GM12878 (cell line): ENCODE data around the gene RAD1.

Experiments
- BCL11A ChIP-seq: IDR thresholded peaks from 2 replicates; pipeline ENCODE4 v1.6.1; 2011; ENCODE audit warnings: low read depth, low read length
- CREB1 ChIP-seq: IDR thresholded peaks from 2 replicates; pipeline ENCODE4 v1.6.1; 2012; ENCODE audit warnings: low read depth, mild to moderate bottlenecking, inconsistent platforms
- ELK1 ChIP-seq: IDR thresholded peaks from 2 replicates; pipeline ENCODE4 v1.6.1; 2012; ENCODE audit warnings: low read depth, low read length, improper control_type of control experiment
- HDGF ChIP-seq: fragments of 450-650 bp; IDR thresholded peaks from 2 replicates; pipeline ENCODE4 v1.6.1; 2016; ENCODE audit warnings: antibody characterized with exemption
- RCOR1 ChIP-seq: conservative IDR thresholded peaks from 2 replicates; pipeline ENCODE4 v1.6.1; 2012; ENCODE audit warnings: low read depth, low read length, improper control_type of control experiment
- SREBF1 ChIP-seq: IDR thresholded peaks from 2 replicates; pipeline ENCODE4 v1.6.1; 2012; ENCODE audit warnings: mild to moderate bottlenecking, low read length
- SUZ12 ChIP-seq: fragments of 200-600 bp; sonication (generic); IDR thresholded peaks from one replicate; pipeline ENCODE4 v1.6.1; 2018; ENCODE audit warnings: antibody characterized with exemption, mild to moderate bottlenecking; ENCODE audit not compliant: unreplicated experiment
- TF ChIP-seq, protein P1 (sequence below), 3 experiments: IDR thresholded peaks in 2 of 3; conservative IDR thresholded peaks in 1 of 3; 2 replicates each; pipeline ENCODE4 v1.5.1; 2011; ENCODE audit warnings: low read depth in 3 of 3, low read length in 3 of 3, mild to moderate bottlenecking in 3 of 3, control low read depth in 2 of 3, moderate library complexity in 2 of 3, inconsistent platforms in 1 of 3, mixed read lengths in 1 of 3; ENCODE audit not compliant: control insufficient read depth in 2 of 3, insufficient read depth in 1 of 3; ENCODE audit errors: extremely low read depth in 1 of 3

DNA sequence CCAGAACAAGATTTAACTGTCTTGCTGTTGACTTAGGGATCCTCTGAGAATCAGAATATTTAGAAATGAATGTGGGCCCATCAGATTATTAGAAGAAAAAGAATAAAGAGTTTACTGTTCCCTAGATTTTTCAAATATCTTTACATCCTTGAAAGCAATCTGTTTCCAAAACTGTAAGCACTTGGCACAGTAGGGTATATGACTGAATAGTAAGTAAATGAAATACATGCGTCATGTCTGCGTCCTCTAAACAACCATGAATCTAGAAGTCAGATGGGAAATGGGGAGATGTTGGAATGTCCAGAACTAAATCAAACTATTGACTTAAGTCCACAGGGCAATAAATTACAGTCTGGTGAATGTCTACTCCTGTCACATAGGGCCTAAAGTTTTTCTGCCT is 50.2 kb downstream of the RAD1 start:
- no peak for TF ChIP-seq SUZ12
- no peak for TF ChIP-seq SREBF1
- TF ChIP-seq, protein P1, sequence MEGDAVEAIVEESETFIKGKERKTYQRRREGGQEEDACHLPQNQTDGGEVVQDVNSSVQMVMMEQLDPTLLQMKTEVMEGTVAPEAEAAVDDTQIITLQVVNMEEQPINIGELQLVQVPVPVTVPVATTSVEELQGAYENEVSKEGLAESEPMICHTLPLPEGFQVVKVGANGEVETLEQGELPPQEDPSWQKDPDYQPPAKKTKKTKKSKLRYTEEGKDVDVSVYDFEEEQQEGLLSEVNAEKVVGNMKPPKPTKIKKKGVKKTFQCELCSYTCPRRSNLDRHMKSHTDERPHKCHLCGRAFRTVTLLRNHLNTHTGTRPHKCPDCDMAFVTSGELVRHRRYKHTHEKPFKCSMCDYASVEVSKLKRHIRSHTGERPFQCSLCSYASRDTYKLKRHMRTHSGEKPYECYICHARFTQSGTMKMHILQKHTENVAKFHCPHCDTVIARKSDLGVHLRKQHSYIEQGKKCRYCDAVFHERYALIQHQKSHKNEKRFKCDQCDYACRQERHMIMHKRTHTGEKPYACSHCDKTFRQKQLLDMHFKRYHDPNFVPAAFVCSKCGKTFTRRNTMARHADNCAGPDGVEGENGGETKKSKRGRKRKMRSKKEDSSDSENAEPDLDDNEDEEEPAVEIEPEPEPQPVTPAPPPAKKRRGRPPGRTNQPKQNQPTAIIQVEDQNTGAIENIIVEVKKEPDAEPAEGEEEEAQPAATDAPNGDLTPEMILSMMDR (IDR thresholded peaks at IDR 0.05 in 2 of 3, conservative IDR thresholded peaks at IDR 0.05 in 1 of 3; ENCODE audit: control insufficient read depth in 2 of 3, extremely low read depth in 1 of 3, insufficient read depth in 1 of 3, low read depth in 3 of 3, low read length in 3 of 3), result no peak
- no peak for TF ChIP-seq BCL11A
- no peak for TF ChIP-seq HDGF
- TF ChIP-seq CREB1, result no peak
- no peak for TF ChIP-seq RCOR1
- TF ChIP-seq ELK1, result no peak
